DND-41 (cell line): ENCODE data around the gene WHRN.

Source experiments
- ATAC-seq: fragments of 200-7000 bp; cut with Tn5 transposase; 3 replicates; pipeline ENCODE4 v1.9.1; 2021; ENCODE audit warnings: low read depth; ENCODE audit not compliant: insufficient read depth
- DNase-seq: peaks from one replicate; pipeline ENCODE4 v3.0.0-alpha.2; 2020
- H2AFZ ChIP-seq: 2 replicates; pipeline ENCODE4 v1.6.0; 2012; ENCODE audit warnings: low read depth, low read length
- H3K27ac ChIP-seq: 2 replicates; pipeline ENCODE4 v1.5.1; 2012; ENCODE audit warnings: low read length, inconsistent platforms
- H3K27me3 ChIP-seq: fragments of 200-600 bp; sonication (generic); 2 replicates; pipeline ENCODE4 v1.6.0; 2012; ENCODE audit warnings: low read length, mild to moderate bottlenecking, inconsistent platforms; ENCODE audit not compliant: insufficient read depth, poor library complexity
- H3K36me3 ChIP-seq: 2 replicates; pipeline ENCODE4 v1.5.1; 2012; ENCODE audit warnings: low read length, inconsistent platforms; ENCODE audit not compliant: insufficient read depth
- H3K4me1 ChIP-seq: 2 replicates; pipeline ENCODE4 v1.5.1; 2012; ENCODE audit warnings: mild to moderate bottlenecking, low read length; ENCODE audit not compliant: insufficient read depth
- H3K4me2 ChIP-seq: 2 replicates; pipeline ENCODE4 v1.6.0; 2012; ENCODE audit warnings: mild to moderate bottlenecking, moderate library complexity, low read length, inconsistent platforms; ENCODE audit not compliant: insufficient read depth
- H3K4me3 ChIP-seq, 2 experiments: fragments of 200-600 bp in 1 of 2; shearing (Covaris generic) in 1 of 2; 2 replicates each; pipeline ENCODE4 v1.5.1; 2012 to 2016; ENCODE audit warnings: inconsistent platforms in 2 of 2, low read length in 2 of 2, mild to moderate bottlenecking in 2 of 2, low read depth in 1 of 2, moderate library complexity in 1 of 2
- H3K79me2 ChIP-seq: 2 replicates; pipeline ENCODE4 v1.6.0; 2012; ENCODE audit warnings: low read length, inconsistent platforms; ENCODE audit not compliant: insufficient read depth
- H3K9ac ChIP-seq: 2 replicates; pipeline ENCODE4 v1.6.0; 2012; ENCODE audit warnings: low read depth, mild to moderate bottlenecking, inconsistent platforms, low read length, moderate library complexity
- H3K9me3 ChIP-seq: 2 replicates; pipeline ENCODE4 v1.5.1; 2012; ENCODE audit warnings: low read length, moderate library complexity, mild to moderate bottlenecking, inconsistent platforms; ENCODE audit not compliant: insufficient read depth, severe bottlenecking
- H4K20me1 ChIP-seq: 2 replicates; pipeline ENCODE4 v1.6.0; 2012; ENCODE audit warnings: low read length; ENCODE audit not compliant: insufficient read depth
- EZH2 ChIP-seq: IDR thresholded peaks from 3 replicates; pipeline ENCODE4 v1.6.1; 2012; ENCODE audit warnings: borderline replicate concordance, low read depth, mild to moderate bottlenecking, moderate library complexity, low read length, inconsistent platforms; ENCODE audit not compliant: severe bottlenecking
- TF ChIP-seq, protein P1 (sequence below): IDR thresholded peaks from 2 replicates; pipeline ENCODE4 v1.5.1; 2012; ENCODE audit warnings: borderline replicate concordance, low read length, moderate library complexity, mild to moderate bottlenecking; ENCODE audit not compliant: poor library complexity, severe bottlenecking; ENCODE audit errors: extremely low read depth

Gene WHRN

DNA sequence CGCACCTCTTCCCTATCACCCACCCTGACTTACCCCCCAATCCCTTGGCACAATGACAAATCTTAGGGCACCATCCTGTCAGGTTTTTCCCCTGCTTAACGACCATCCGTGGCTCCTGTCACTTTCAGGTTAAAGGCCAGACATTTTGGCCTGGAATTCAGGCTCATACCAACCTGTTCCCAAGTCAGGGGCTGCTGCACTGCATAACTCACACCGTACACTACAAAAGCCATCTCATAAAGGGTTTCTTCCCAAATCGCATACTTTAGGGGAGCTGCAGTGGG lies 110.0 kb downstream of the WHRN start:
- H3K27ac ChIP-seq = peak overlapping the region; percentile 31; the same call in 1 of the 2 replicates
- H3K4me2 ChIP-seq = no peak overlapping the region
- ATAC-seq (no peak), DNase-seq (no peak)
- H3K27me3 ChIP-seq = no peaks in the 10 kb centered on the region
- no peaks in the 10 kb centered on the region for H3K9me3 ChIP-seq
- peaks cover 47% of the 10 kb centered on the region for H3K79me2 ChIP-seq
- H3K36me3 ChIP-seq = peaks cover 11% of the 10 kb centered on the region; the same call in 1 of the 2 replicates
- no peak overlapping the region for H3K4me3 ChIP-seq
- H2AFZ ChIP-seq = no peak overlapping the region
- peaks cover 3% of the 10 kb centered on the region; the same call in 1 of the 2 replicates for H4K20me1 ChIP-seq
- TF ChIP-seq, protein P1, sequence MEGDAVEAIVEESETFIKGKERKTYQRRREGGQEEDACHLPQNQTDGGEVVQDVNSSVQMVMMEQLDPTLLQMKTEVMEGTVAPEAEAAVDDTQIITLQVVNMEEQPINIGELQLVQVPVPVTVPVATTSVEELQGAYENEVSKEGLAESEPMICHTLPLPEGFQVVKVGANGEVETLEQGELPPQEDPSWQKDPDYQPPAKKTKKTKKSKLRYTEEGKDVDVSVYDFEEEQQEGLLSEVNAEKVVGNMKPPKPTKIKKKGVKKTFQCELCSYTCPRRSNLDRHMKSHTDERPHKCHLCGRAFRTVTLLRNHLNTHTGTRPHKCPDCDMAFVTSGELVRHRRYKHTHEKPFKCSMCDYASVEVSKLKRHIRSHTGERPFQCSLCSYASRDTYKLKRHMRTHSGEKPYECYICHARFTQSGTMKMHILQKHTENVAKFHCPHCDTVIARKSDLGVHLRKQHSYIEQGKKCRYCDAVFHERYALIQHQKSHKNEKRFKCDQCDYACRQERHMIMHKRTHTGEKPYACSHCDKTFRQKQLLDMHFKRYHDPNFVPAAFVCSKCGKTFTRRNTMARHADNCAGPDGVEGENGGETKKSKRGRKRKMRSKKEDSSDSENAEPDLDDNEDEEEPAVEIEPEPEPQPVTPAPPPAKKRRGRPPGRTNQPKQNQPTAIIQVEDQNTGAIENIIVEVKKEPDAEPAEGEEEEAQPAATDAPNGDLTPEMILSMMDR = no peak
- TF ChIP-seq EZH2 = no peak
- H3K4me1 ChIP-seq = peaks cover 26% of the 10 kb centered on the region
- H3K9ac ChIP-seq = no peak overlapping the region

DNA sequence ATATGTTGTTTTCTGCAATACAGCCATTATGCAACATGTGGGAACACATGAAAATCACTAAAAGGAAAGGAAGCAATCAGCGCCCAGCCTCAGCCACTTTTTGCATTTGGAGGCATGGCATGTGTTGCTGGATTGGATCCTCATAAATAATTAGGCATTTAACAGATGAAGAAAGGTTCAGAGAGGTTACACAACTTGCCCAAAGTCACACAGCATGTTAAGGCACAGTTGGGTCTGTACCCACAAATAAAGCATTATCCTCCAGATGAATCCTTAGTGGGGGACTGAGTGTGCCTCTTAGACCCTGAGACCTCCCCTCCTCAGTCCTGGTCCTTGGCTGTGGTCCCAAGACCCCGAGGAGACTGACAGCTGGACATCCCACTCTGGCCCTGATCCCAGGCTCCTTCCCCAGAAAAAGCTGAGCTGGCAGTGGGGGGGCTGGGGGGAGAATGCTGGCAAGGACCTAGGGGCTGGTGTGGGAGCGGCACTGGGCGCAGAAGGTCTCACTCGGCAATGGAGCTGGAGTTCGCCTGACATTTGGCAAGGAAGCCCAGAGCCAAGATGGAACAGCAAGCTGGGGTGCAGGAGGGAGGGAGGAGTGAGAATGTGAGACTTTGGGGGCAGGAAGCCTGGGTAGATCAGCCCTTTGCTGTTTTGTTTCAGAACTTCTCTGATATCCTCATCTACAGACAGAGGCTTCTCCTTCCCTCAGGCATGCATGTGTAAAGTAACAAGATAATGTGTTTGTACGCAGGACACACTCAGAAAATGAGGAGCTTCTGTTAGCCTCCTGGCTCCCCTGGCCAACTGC lies 110.5 kb downstream of the WHRN start:
- ATAC-seq = no peak
- peaks cover 11% of the 10 kb centered on the region; the same call in 1 of the 2 replicates for H3K36me3 ChIP-seq
- no peak overlapping the region for H3K4me2 ChIP-seq
- no peak overlapping the region for H3K9ac ChIP-seq
- H3K9me3 ChIP-seq = no peaks in the 10 kb centered on the region
- peaks cover 31% of the 10 kb centered on the region for H3K4me1 ChIP-seq
- TF ChIP-seq EZH2 = no peak
- TF ChIP-seq, protein P1 = no peak
- H2AFZ ChIP-seq = no peak overlapping the region
- peaks cover 52% of the 10 kb centered on the region for H3K79me2 ChIP-seq
- no peak for DNase-seq
- H3K27ac ChIP-seq = peak overlapping the region; percentile 31
- no peaks in the 10 kb centered on the region for H3K27me3 ChIP-seq
- peaks cover 3% of the 10 kb centered on the region; the same call in 1 of the 2 replicates for H4K20me1 ChIP-seq
- no peak overlapping the region for H3K4me3 ChIP-seq

DNA sequence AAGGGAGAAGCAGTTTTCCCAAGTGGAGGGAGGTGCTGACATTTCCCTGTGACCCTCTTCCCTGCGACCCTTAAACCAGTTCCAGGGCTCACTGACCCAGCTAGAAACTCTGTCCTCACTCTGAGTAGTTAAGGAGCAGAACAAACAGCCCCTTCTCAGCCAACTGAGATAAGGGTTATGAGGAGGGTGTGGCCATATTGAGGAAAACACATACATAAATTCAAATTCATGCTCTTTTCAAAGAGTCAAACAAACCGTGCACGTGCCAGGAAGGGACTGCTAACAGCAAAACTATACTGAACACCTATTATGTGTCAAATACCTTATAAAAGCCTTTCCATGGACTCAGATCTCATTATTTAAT lies 112.5 kb downstream of the WHRN start:
- Histone ChIP-seq H4K20me1 (peaks cover 3% of the 10 kb centered on the region; the same call in 1 of the 2 replicates), H3K27ac (peak overlapping the region; percentile 26; the same call in 1 of the 2 replicates), H3K9me3 (no peaks in the 10 kb centered on the region), H3K79me2 (peaks cover 72% of the 10 kb centered on the region), H3K4me3 (no peak overlapping the region), H3K9ac (no peak overlapping the region), H2AFZ (no peak overlapping the region), H3K4me2 (no peak overlapping the region), H3K27me3 (no peaks in the 10 kb centered on the region), H3K4me1 (peaks cover 43% of the 10 kb centered on the region), H3K36me3 (peaks cover 11% of the 10 kb centered on the region; the same call in 1 of the 2 replicates)
- no peak for DNase-seq
- no peak for ATAC-seq
- TF ChIP-seq, protein P1 = no peak
- TF ChIP-seq EZH2 = no peak
